ENCODE data around the gene PNPLA7. TPM values are rescaled to one million over a fixed set of nuclear protein-coding genes. Genes with fewer than 3 reads are reported as not detected.

PNPLA7 gene
- total and polyA plus RNA-seq, 4 donors, result 0.79 to 8.9 (median 7.7) TPM

- no peaks in the 10 kb centered on the region for H3K27me3 ChIP-seq (ENCODE audit: control insufficient read depth in 3 of 3, insufficient read depth in 3 of 3, low read length in 2 of 3)
- DNase-seq, result no peak
- no peak overlapping the region for H3K9ac ChIP-seq (ENCODE audit: insufficient read depth in 1 of 2, low read length in 2 of 2)
- 89 to 94% methylated on average over 11 of the region's 11 CpGs for WGBS, 2 donors
- H3K36me3 ChIP-seq (ENCODE audit: control insufficient read depth in 4 of 4, insufficient read depth in 4 of 4, low read length in 4 of 4), result no peaks in the 10 kb centered on the region
- peaks cover 0 to 3% (median 0%) of the 10 kb centered on the region in 5 donors for H3K4me1 ChIP-seq (ENCODE audit: control insufficient read depth in 5 of 5, insufficient read depth in 5 of 5, low read length in 5 of 5)
- peaks cover 0 to 11% (median 3%) of the 10 kb centered on the region in 4 donors for H3K9me3 ChIP-seq (ENCODE audit: control insufficient read depth in 4 of 4, insufficient read depth in 3 of 4, low read length in 3 of 4)
- no peak for TF ChIP-seq CTCF (IDR thresholded peaks at IDR 0.05; ENCODE audit: control extremely low read depth, extremely low read depth)
- ATAC-seq (ENCODE audit: insufficient read depth, low FRiP score), result no peak
- H3K27ac ChIP-seq (ENCODE audit: low read depth in 1 of 2, low read length in 1 of 2), result no peak overlapping the region
- no peak overlapping the region for H3K4me3 ChIP-seq
Measured at GRCh38 chr9:137476856-137477255, 73.3 kb downstream of the PNPLA7 start.

GRCh38 chr9:137475666-137476065 is 74.5 kb downstream of the PNPLA7 start:
- Histone ChIP-seq H3K9ac (ENCODE audit: insufficient read depth in 1 of 2, low read length in 2 of 2) (no peak overlapping the region), H3K27me3 (ENCODE audit: control insufficient read depth in 3 of 3, insufficient read depth in 3 of 3, low read length in 2 of 3) (no peaks in the 10 kb centered on the region), H3K36me3 (ENCODE audit: control insufficient read depth in 4 of 4, insufficient read depth in 4 of 4, low read length in 4 of 4) (no peaks in the 10 kb centered on the region), H3K9me3 (ENCODE audit: control insufficient read depth in 4 of 4, insufficient read depth in 3 of 4, low read length in 3 of 4) (peaks cover 0 to 11% (median 3%) of the 10 kb centered on the region in 4 donors), H3K4me1 (ENCODE audit: control insufficient read depth in 5 of 5, insufficient read depth in 5 of 5, low read length in 5 of 5) (peaks cover 0 to 3% (median 0%) of the 10 kb centered on the region in 5 donors), H3K27ac (ENCODE audit: low read depth in 1 of 2, low read length in 1 of 2) (no peak overlapping the region), H3K4me3 (no peak overlapping the region)
- 82 to 92% methylated on average over 3 of the region's 3 CpGs for WGBS, 2 donors
- no peak for DNase-seq
- TF ChIP-seq CTCF (IDR thresholded peaks at IDR 0.05; ENCODE audit: control extremely low read depth, extremely low read depth), result no peak
- no peak for ATAC-seq (ENCODE audit: insufficient read depth, low FRiP score)

- Histone ChIP-seq H3K36me3 (ENCODE audit: control insufficient read depth in 4 of 4, insufficient read depth in 4 of 4, low read length in 4 of 4) (no peaks in the 10 kb centered on the region), H3K27me3 (ENCODE audit: control insufficient read depth in 3 of 3, insufficient read depth in 3 of 3, low read length in 2 of 3) (no peaks in the 10 kb centered on the region), H3K27ac (ENCODE audit: low read depth in 1 of 2, low read length in 1 of 2) (no peak overlapping the region), H3K9me3 (ENCODE audit: control insufficient read depth in 4 of 4, insufficient read depth in 3 of 4, low read length in 3 of 4) (peaks cover 0 to 11% (median 3%) of the 10 kb centered on the region in 4 donors), H3K4me1 (ENCODE audit: control insufficient read depth in 5 of 5, insufficient read depth in 5 of 5, low read length in 5 of 5) (peaks cover 0 to 3% (median 0%) of the 10 kb centered on the region in 5 donors), H3K4me3 (no peak overlapping the region), H3K9ac (ENCODE audit: insufficient read depth in 1 of 2, low read length in 2 of 2) (no peak overlapping the region)
- TF ChIP-seq CTCF (IDR thresholded peaks at IDR 0.05; ENCODE audit: control extremely low read depth, extremely low read depth), result no peak
- WGBS, 2 donors, result 95 to 98% methylated on average over 18 of the region's 18 CpGs
- DNase-seq (no peak), ATAC-seq (ENCODE audit: insufficient read depth, low FRiP score) (no peak)
Measured at GRCh38 chr9:137474271-137474670, 75.9 kb downstream of the PNPLA7 start.

- Histone ChIP-seq H3K4me1 (ENCODE audit: control insufficient read depth in 5 of 5, insufficient read depth in 5 of 5, low read length in 5 of 5) (no peaks in the 10 kb centered on the region), H3K9ac (ENCODE audit: insufficient read depth in 1 of 2, low read length in 2 of 2) (no peak overlapping the region), H3K27ac (ENCODE audit: low read depth in 1 of 2, low read length in 1 of 2) (no peak overlapping the region), H3K27me3 (ENCODE audit: control insufficient read depth in 3 of 3, insufficient read depth in 3 of 3, low read length in 2 of 3) (no peaks in the 10 kb centered on the region), H3K36me3 (ENCODE audit: control insufficient read depth in 4 of 4, insufficient read depth in 4 of 4, low read length in 4 of 4) (no peaks in the 10 kb centered on the region), H3K9me3 (ENCODE audit: control insufficient read depth in 4 of 4, insufficient read depth in 3 of 4, low read length in 3 of 4) (peaks cover 0 to 5% (median 1%) of the 10 kb centered on the region in 4 donors), H3K4me3 (no peak overlapping the region)
- DNase-seq (no peak), ATAC-seq (ENCODE audit: insufficient read depth, low FRiP score) (no peak)
- no peak for TF ChIP-seq CTCF (IDR thresholded peaks at IDR 0.05; ENCODE audit: control extremely low read depth, extremely low read depth)
- WGBS, 2 donors, result 24 to 48% methylated on average over 7 of the region's 7 CpGs
Measured at GRCh38 chr9:137470785-137471184, 79.4 kb downstream of the PNPLA7 start.

Data from lung (tissue), 12 donors.